HG02571 (cell line): ENCODE measurements around the gene FRMD3.
"Not testable (repeated sequence)": the region's sequence is repeated elsewhere in the genome, so short reads cannot be mapped to it uniquely, and the experiment has no call there.

ENCODE experiments used
- ATAC-seq: cut with Tn5 transposase; IDR thresholded peaks from one replicate; pipeline ENCODE4 v1.9.1; 2021; ENCODE audit warnings: mild to moderate bottlenecking, moderate library complexity; ENCODE audit not compliant: unreplicated experiment

The FRMD3 gene

DNA sequence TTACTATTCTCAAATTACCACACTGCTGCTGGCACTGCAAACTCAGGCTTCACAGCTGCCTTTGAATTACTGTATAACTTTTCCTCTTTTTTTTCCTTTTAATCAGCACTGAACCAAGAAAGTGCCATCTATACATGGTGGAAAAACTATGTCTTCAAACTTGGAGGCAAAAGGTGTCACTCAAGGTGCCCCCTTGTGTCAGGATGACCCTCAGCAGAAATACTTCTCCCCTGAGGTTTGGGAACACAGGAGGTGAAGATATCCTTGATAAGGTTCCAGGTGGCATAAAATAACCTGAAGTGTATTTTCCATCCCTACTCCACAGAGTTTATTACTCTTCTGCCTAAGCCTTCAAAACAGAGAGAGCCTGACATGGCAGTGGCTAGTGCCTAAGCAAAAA is 14.5 kb downstream of the FRMD3 start:
- no peak for ATAC-seq

- ATAC-seq = no peak
Measured at GRCh38 chr9:83521411-83521810, 16.8 kb downstream of the FRMD3 start.

DNA sequence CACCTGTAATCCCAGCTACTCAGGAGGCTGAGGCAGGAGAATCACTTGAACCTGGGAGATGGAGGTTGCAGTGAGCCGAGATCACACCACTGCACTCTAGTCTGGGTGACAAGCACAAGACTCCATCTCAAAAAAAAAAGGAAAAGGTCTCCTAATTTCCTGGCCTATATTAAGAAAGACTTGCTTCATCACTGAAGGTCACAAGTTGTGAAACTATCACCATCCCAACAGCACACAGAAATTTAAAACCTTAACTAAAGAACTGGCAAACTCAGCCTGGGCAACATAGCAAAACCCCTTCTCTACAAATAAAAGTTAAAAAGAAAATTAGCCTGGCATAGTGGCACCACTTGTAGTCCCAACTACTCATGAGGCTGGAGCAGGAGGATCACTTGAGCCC is 17.2 kb downstream of the FRMD3 start:
- no peak for ATAC-seq

DNA sequence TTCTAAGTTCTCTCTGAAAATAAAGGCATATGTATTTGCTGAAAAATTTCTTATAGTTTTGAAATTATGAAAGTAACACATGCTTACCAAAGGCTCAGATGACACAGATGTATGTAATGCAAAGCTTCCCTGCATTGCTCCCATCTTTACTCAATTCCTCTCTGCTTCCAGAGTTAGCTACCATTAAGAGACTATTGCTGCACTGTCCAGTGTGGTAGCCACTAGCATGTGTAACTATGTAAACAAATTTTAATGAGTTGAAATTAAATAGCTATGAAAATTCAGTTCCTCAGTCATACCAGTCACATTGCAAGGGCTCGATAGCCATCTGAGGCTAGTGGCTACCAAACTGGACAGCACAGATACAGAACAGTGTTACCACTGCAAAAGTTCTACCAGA is 17.9 kb downstream of the FRMD3 start:
- ATAC-seq = no peak

- ATAC-seq = not testable (repeated sequence)
Measured at GRCh38 chr9:83517980-83518379, 20.2 kb downstream of the FRMD3 start.

GRCh38 chr9:83514767-83515166 is 23.4 kb downstream of the FRMD3 start:
- no peak for ATAC-seq

GRCh38 chr9:83512621-83513020 is 25.6 kb downstream of the FRMD3 start:
- no peak for ATAC-seq

DNA sequence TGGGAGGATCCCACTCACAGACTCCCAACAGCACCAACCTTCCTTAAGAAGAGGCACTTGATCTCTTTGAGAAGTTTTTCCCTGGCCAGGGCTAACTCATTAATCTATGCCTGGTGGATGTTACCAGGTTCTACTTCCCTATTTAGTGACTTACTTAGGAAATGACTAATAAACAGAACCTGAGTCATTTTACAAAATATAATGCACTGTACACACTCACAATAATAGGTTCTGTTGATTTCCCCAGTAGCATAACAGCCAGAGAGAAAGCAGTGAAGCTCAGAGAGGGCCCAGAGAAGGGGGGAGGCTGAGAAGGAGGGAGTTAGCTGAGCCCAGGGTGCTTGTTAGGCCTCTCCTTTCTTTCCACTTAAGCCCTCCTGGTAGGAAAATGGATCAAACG is 27.1 kb downstream of the FRMD3 start:
- ATAC-seq = peak; percentile 85

- ATAC-seq = no peak
Measured at GRCh38 chr9:83509402-83509801, 28.8 kb downstream of the FRMD3 start.

DNA sequence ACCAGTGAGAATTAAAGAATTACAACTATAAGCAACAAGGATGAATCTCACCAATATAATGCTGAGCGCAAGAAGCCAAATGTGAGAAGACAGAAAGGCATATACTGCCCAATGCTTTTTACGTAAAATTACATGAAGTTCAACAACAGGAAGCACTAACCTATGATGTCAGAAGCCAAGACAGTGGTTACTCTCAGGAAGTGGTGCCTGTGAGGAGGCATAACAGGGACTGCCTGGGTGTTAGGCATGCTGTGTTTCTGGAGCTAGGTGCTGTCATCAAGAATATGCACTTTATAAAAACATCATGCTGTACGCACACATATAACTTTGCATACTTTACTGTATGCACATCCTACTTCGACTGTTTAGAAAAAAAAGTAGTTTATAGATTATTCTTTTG is 30.1 kb downstream of the FRMD3 start:
- no peak for ATAC-seq

DNA sequence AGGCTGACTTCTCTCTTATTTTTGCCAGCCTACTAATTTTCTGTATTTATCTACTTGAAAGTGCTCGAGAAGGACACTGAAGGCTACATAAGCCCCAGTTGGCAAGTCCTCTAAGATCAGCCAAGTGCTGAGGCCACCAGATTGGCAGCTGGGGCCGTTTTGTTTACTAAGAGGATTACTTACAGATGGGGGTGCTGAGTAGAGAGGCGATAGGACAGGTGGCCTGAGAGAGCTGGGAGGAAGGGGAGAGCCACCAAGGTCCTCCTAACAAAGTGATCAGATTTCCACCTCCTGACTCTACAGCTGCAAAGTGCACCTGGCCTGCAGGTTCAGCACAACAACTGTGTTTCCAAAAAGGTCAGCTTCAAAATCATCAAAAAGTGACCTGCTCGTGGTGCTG is 32.9 kb downstream of the FRMD3 start:
- no peak for ATAC-seq

DNA sequence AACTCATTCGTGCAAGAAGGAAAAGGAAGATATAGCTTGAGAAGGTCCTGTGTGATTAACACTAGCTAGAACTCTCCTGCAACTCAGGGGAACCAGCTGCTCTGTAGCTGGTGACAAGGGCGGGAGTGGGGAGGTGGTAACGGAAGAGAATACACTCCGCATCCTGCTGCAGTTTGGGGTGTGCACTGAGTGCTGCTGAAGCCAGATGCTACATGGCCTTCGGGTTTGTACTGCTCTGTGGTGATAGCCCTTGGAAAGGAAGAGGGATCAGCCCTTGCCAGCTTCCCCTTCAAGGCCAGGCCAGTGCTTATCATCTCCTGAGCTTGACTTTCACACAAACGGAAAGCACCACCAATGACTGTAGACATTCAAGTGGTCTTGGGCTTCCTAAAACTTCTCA is 34.3 kb downstream of the FRMD3 start:
- ATAC-seq = no peak

DNA sequence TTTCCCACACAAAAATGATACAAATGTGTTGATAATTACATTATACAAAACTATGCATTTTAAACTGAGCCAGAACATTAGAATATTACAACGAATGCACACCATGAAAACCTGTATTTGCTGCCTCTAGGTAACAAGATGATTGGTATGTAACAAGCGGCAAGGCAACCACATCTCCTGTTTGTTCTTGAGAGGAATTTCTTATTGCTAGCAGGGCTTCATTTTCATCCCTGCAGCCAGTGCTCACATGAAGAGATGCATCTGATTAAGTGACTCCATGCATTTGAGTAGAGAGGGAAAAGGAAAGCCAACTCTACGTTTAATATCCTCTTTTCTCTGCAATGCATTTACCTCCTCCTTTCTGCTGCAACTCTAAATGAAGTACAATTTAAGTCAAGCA is 36.6 kb downstream of the FRMD3 start:
- no peak for ATAC-seq

DNA sequence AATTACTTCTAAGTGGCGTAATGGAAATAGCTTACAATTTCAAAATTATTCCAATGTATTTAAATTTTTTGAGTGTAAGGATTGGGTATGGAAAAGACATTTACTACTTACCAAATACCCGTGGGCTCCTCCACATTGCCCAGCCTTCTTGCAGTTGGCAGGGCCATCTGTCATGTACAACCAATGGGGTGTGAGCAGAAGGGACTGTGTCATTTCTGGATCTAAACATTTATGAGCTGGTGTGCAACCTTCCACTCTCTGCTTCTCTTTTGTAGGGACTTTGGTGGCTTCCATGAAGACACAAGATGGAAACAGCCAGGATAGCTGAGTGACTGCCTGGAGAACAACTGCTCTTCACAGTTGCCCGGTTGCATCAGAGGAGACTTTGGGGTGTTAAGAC is 40.8 kb downstream of the FRMD3 start:
- no peak for ATAC-seq

DNA sequence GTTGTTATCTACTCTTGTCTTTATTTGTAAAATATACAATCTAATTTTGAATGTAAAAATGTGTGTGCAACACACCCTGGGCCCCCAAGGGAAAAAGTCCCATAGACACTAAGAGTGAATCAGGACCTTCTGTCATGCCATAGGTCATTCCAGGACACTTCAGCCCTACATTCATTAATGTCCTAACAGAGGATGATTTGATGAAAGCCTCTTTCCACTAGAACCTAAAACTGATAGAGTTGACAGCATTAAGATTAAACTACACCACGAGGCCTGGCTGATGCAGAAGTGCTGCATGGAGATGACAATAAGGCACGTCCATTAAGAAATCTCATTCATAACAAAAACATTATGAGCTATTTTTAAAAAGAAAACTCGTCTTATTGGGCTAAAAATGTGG is 46.2 kb downstream of the FRMD3 start:
- ATAC-seq = no peak

DNA sequence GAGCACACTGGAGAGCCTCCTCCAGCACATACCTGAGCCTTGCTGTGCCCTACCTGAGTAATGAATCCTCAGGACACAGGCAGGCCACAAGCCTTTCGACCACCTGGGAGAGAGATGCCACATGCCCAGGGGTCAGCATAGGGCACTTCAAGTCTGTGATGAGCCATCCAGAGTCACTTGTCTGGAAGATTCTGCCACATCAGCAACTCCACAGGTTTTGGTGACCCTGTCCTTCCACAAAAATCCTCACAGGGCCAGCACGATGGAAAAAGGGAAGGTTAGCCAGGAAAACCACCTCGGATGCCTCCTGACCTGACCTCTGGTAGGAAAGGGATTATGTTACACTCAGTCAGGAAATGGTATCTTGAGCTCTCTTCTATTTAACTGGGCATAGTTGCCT is 46.8 kb downstream of the FRMD3 start:
- no peak for ATAC-seq

GRCh38 chr9:83489961-83490360 is 48.2 kb downstream of the FRMD3 start:
- ATAC-seq = no peak

DNA sequence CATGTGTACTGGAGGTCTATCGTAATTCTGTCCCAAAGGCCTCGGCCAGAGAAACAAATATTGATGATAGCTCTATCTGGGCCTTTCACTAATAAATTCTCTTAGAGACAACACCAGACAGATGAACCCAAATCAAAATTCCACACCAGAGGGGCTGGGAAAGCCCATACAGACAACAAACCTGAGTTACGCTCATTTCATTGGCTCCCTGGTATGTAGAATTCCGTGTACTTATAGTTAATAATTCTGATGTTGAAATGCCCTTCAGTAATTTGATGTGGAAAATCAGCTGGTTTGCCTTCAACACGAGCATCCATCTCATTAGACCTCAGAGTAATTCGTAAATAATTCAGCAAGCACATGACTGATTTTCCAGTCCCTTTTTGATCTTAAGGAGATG is 53.2 kb downstream of the FRMD3 start:
- ATAC-seq = no peak

DNA sequence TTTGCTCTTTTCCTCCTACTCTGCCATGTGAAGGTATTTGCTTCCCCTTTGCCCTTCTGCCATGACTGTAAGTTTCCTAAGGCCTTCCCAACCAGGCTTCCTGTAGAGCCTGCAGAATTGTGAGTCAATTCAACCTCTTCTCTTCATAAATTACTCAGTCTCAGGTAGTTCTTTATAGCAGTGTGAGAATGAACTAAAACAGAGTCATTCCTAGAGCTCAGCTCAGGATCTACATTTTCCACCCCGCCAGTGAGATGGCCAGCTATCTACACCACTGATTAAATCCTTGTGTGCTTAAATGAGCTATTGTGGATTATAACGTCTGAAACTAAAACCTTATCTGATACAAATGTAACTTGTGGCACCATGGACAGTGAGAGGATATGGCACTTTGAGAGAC is 55.0 kb downstream of the FRMD3 start:
- no peak for ATAC-seq

GRCh38 chr9:83479765-83480164 is 58.4 kb downstream of the FRMD3 start:
- no peak for ATAC-seq

DNA sequence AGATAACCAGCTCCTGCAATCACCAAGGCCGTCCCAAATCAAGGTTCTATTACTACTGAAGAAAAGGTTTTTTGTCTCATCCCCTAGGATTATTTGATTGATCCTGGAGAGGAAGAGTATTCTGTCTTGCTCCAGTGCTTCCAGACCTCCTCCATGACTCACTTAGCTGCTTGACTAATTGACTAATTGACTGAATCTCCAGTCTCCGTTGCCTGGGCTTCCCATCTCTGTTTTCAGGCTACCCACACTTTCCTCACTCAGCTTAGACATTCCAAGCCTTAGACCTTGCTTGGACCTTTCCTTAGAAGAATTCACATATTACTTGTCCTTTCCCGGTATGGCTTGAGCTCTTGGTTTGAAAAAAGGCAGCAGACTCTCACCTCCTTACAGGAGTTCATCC is 60.6 kb downstream of the FRMD3 start:
- ATAC-seq = no peak

- ATAC-seq = no peak
Measured at GRCh38 chr9:83477120-83477519, 61.1 kb downstream of the FRMD3 start.

DNA sequence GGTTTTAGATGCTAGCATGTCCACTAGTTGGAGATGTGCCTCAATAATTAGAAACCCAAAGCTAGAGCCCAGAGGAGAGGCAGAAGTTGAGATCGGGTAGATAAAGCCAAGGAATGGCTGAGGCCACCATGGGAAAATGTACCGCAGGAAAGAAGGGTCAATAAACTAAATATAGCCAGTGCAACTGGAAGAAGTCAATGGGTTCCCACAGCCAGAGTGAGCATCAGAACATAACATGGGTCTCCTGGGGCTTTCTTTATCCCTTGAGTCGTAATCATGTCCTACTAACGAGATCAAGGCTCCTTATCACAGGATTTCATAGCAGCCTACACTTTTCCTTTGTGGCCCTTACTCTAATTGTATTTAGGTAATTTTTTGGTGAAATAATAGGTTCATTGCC is 61.7 kb downstream of the FRMD3 start:
- no peak for ATAC-seq

DNA sequence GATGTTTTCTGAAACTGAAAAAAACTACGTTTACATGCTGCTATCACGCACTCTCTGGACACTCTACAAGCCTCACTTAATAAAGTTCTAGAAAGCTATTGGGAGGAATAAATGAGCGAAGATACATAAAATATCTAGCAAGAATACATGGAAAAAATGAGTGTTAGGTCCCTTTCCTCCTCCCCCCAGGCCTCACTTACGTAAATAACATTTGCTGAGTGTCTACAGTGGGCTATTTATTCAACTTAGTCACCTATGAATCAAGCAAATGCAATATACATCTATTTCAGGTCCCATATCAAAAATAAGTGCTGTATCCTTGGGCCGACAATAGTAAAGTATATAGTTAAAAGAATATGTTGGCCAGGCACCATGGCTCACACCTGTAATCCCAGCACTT is 62.5 kb downstream of the FRMD3 start:
- ATAC-seq = no peak
